Measurements from ENCODE around the gene LY6G6F. TPM values are rescaled to one million over a fixed set of nuclear protein-coding genes. Genes with fewer than 3 reads are reported as not detected.

Gene LY6G6F
- total and polyA plus RNA-seq, 10 of the 15 experiments (the other 5 are each of a cell fraction or from before 2014, with no cell fraction given): not detected

DNA sequence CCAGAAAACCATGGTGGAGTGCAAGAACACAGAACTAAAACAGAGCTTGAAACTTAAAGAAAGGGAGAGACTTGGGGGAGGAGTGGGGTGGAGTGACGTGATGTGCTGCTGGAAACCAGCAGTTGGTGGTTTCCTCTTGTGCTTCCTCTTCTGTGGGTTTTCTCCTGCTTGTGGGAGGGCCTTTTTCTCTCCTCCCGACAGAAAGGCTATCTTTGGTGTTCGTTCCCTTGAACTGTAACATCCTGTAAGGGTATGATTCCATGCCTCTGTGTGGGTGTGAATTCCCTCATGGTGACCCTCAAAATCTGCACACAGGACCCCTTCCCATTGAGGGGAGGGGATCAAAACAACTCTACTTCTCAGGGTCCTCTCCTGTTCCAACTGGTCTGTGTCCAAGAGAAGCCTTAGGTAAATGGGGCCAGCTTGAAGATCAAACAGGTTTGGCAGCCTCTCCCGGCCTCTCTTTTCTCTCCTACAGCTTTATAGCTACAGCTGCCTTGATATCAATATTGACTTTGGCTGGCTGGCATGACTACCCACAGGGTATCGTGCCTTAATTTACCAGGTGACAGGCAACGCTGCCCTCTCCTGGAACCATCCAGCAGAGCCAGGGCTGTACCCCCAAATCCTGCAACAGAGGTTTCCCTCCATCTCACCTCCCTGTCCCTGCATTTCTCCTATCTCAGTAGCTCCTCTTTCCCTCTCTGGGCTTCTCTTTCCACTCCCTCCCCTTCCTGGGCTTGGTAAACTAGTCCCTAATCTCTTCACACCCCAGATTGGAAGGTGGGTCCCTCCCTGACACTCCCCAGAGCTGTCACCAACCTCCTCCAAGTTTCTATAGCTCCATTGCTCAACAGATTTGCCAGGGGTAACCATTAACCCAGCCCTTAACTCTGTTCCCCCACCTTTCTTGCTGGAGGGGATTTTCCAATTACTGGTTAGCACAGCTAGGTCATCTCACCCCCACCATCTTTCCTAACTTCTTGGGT, 31.6 kb downstream of the LY6G6F start (continued):
- TF ChIP-seq, protein P1, sequence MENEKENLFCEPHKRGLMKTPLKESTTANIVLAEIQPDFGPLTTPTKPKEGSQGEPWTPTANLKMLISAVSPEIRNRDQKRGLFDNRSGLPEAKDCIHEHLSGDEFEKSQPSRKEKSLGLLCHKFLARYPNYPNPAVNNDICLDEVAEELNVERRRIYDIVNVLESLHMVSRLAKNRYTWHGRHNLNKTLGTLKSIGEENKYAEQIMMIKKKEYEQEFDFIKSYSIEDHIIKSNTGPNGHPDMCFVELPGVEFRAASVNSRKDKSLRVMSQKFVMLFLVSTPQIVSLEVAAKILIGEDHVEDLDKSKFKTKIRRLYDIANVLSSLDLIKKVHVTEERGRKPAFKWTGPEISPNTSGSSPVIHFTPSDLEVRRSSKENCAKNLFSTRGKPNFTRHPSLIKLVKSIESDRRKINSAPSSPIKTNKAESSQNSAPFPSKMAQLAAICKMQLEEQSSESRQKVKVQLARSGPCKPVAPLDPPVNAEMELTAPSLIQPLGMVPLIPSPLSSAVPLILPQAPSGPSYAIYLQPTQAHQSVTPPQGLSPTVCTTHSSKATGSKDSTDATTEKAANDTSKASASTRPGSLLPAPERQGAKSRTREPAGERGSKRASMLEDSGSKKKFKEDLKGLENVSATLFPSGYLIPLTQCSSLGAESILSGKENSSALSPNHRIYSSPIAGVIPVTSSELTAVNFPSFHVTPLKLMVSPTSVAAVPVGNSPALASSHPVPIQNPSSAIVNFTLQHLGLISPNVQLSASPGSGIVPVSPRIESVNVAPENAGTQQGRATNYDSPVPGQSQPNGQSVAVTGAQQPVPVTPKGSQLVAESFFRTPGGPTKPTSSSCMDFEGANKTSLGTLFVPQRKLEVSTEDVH (IDR thresholded peaks at IDR 0.05; ENCODE audit: low read depth, partially characterized antibody): no peak
- TF ChIP-seq, protein P2, sequence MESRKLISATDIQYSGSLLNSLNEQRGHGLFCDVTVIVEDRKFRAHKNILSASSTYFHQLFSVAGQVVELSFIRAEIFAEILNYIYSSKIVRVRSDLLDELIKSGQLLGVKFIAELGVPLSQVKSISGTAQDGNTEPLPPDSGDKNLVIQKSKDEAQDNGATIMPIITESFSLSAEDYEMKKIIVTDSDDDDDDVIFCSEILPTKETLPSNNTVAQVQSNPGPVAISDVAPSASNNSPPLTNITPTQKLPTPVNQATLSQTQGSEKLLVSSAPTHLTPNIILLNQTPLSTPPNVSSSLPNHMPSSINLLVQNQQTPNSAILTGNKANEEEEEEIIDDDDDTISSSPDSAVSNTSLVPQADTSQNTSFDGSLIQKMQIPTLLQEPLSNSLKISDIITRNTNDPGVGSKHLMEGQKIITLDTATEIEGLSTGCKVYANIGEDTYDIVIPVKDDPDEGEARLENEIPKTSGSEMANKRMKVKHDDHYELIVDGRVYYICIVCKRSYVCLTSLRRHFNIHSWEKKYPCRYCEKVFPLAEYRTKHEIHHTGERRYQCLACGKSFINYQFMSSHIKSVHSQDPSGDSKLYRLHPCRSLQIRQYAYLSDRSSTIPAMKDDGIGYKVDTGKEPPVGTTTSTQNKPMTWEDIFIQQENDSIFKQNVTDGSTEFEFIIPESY (IDR thresholded peaks at IDR 0.05): no peak
- TF ChIP-seq ATF7 (IDR thresholded peaks at IDR 0.05; ENCODE audit: low read depth): peak; percentile 94
- TF ChIP-seq POU2F2 (IDR thresholded peaks at IDR 0.05; ENCODE audit: borderline replicate concordance, low read depth, low read length): no peak
- no peak for TF ChIP-seq PAX8 (IDR thresholded peaks at IDR 0.05)
- TF ChIP-seq IKZF2 (IDR thresholded peaks at IDR 0.05): peak; percentile 97 to 98
- TF ChIP-seq CEBPB (IDR thresholded peaks at IDR 0.05; ENCODE audit: borderline replicate concordance in 1 of 2, low read depth in 2 of 2, low read length in 2 of 2): no peak
- TF ChIP-seq PAX5 (IDR thresholded peaks at IDR 0.05; ENCODE audit: borderline replicate concordance, low read depth, low read length): 0 out of 2 replicates have a peak, but pooled peaks have one; percentile 32
- TF ChIP-seq, protein P3, sequence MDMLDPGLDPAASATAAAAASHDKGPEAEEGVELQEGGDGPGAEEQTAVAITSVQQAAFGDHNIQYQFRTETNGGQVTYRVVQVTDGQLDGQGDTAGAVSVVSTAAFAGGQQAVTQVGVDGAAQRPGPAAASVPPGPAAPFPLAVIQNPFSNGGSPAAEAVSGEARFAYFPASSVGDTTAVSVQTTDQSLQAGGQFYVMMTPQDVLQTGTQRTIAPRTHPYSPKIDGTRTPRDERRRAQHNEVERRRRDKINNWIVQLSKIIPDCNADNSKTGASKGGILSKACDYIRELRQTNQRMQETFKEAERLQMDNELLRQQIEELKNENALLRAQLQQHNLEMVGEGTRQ (IDR thresholded peaks at IDR 0.05; ENCODE audit: borderline replicate concordance, low read depth, low read length): no peak
- TF ChIP-seq, protein P4, sequence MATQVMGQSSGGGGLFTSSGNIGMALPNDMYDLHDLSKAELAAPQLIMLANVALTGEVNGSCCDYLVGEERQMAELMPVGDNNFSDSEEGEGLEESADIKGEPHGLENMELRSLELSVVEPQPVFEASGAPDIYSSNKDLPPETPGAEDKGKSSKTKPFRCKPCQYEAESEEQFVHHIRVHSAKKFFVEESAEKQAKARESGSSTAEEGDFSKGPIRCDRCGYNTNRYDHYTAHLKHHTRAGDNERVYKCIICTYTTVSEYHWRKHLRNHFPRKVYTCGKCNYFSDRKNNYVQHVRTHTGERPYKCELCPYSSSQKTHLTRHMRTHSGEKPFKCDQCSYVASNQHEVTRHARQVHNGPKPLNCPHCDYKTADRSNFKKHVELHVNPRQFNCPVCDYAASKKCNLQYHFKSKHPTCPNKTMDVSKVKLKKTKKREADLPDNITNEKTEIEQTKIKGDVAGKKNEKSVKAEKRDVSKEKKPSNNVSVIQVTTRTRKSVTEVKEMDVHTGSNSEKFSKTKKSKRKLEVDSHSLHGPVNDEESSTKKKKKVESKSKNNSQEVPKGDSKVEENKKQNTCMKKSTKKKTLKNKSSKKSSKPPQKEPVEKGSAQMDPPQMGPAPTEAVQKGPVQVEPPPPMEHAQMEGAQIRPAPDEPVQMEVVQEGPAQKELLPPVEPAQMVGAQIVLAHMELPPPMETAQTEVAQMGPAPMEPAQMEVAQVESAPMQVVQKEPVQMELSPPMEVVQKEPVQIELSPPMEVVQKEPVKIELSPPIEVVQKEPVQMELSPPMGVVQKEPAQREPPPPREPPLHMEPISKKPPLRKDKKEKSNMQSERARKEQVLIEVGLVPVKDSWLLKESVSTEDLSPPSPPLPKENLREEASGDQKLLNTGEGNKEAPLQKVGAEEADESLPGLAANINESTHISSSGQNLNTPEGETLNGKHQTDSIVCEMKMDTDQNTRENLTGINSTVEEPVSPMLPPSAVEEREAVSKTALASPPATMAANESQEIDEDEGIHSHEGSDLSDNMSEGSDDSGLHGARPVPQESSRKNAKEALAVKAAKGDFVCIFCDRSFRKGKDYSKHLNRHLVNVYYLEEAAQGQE (IDR thresholded peaks at IDR 0.05; ENCODE audit: low read depth, low read length): no peak
- TF ChIP-seq SMARCA5 (IDR thresholded peaks at IDR 0.05): peak; percentile 84
- TF ChIP-seq YY1 (IDR thresholded peaks at IDR 0.05; ENCODE audit: low read depth, low read length): no peak
- TF ChIP-seq FOXK2 (IDR thresholded peaks at IDR 0.05): no peak
- peak; percentile 73 for TF ChIP-seq CBFB (IDR thresholded peaks at IDR 0.05; ENCODE audit: low read depth)
- no peak for TF ChIP-seq RBBP5 (conservative IDR thresholded peaks at IDR 0.05)
- no peak; the same call in 1 of the 2 replicates for TF ChIP-seq RAD51 (IDR thresholded peaks at IDR 0.05)
- peak; percentile 63 for TF ChIP-seq MEF2B (IDR thresholded peaks at IDR 0.05; ENCODE audit: partially characterized antibody, poor library complexity, severe bottlenecking)
- TF ChIP-seq ATF3 (IDR thresholded peaks at IDR 0.05; ENCODE audit: borderline replicate concordance, extremely low read depth, low read depth, low read length): no peak
- no peak for TF ChIP-seq ZNF274 (IDR thresholded peaks at IDR 0.05; ENCODE audit: insufficient read depth, insufficient read length)

Data from GM12878 (cell line).